ENCODE measurements around the gene CENATAC. TPM values are rescaled to one million over a fixed set of nuclear protein-coding genes. Genes with fewer than 3 reads are reported as not detected.
A peak's percentile ranks its signal among the peaks of the same experiment; 100 is the strongest.

The CENATAC gene
- total and polyA plus RNA-seq, 9 of the 15 experiments (the other 6 are each of a cell fraction or from before 2014, with no cell fraction given) = 2.4 to 25.5 (median 13.7) TPM

DNA sequence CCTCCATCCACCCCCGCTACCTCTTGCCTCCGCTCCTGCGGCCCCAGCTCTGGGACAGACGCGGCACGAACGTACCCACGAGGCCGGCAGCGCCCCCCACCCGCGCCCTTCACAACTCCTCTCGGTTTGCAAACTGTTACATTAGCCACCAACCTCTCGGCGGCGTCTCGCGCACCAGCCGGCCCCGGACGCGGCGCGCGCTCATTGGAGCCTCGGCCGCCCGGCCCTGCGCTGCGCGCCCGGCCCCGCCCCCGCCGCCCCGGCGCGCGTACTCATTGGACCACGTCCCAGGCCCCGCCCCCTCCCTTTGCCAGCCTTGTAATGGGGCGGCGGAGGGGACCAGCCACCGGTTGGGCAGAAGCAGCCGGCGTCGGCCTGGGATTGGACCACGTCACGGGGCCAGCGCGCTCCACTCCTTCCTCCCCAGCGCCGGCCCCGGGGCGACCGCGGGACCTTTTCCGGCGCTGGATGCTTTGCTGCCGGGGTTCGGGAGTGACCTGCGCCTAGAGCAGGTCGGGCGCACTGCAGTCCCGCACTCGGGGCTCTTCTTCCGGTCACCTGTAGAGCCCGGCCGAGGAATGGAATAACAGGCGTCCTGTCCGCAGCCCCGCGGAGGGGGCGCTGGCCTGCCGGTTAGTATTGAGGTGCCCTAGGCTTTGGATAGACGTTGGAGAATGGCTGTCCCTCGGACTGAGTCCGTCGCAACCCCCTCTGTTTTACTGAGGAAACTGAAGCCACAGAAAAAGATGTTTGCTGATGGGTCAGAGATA, 59.2 kb downstream of the CENATAC start, which contains the start of gene HYOU1 (continued):
- TF ChIP-seq KDM5B (IDR thresholded peaks at IDR 0.05; ENCODE audit: insufficient replicate concordance, low read depth, low read length) = peak; percentile 85
- TF ChIP-seq, protein P1, sequence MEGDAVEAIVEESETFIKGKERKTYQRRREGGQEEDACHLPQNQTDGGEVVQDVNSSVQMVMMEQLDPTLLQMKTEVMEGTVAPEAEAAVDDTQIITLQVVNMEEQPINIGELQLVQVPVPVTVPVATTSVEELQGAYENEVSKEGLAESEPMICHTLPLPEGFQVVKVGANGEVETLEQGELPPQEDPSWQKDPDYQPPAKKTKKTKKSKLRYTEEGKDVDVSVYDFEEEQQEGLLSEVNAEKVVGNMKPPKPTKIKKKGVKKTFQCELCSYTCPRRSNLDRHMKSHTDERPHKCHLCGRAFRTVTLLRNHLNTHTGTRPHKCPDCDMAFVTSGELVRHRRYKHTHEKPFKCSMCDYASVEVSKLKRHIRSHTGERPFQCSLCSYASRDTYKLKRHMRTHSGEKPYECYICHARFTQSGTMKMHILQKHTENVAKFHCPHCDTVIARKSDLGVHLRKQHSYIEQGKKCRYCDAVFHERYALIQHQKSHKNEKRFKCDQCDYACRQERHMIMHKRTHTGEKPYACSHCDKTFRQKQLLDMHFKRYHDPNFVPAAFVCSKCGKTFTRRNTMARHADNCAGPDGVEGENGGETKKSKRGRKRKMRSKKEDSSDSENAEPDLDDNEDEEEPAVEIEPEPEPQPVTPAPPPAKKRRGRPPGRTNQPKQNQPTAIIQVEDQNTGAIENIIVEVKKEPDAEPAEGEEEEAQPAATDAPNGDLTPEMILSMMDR (IDR thresholded peaks at IDR 0.05 in 2 of 3, conservative IDR thresholded peaks at IDR 0.05 in 1 of 3; ENCODE audit: insufficient read depth in 2 of 3, low read depth in 1 of 3, low read length in 3 of 3) = peak; percentile 51 to 71 (median 54)
- TF ChIP-seq SRF (CRISPR knock-in tag; IDR thresholded peaks at IDR 0.05) = peak in 1 of 2 experiments; percentile 56; a peak in 1 of 4 replicates
- TF ChIP-seq, protein P2, sequence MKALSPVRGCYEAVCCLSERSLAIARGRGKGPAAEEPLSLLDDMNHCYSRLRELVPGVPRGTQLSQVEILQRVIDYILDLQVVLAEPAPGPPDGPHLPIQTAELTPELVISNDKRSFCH (CRISPR knock-in tag; IDR thresholded peaks at IDR 0.05) = no peak
- TF ChIP-seq, protein P2 (tag; IDR thresholded peaks at IDR 0.05) = 0 out of 2 replicates have a peak, but pooled peaks have one; percentile 3
- TF ChIP-seq NFYB (IDR thresholded peaks at IDR 0.05; ENCODE audit: extremely low read depth, insufficient read length) = peak; percentile 85
- TF ChIP-seq ZBTB17 (CRISPR knock-in tag; IDR thresholded peaks at IDR 0.05) = peak; percentile 37; the same call in 1 of the 2 replicates
- TF ChIP-seq MTA2 (IDR thresholded peaks at IDR 0.05; ENCODE audit: low read depth) = no peak
- TF ChIP-seq PHF8 (IDR thresholded peaks at IDR 0.05; ENCODE audit: borderline replicate concordance, low read length) = peak; percentile 86; the same call in 1 of the 2 replicates
- no peak for TF ChIP-seq YBX1 (IDR thresholded peaks at IDR 0.05)
- peak in 1 of 2 experiments; percentile 60; a peak in 2 of 4 replicates for TF ChIP-seq RCOR1 (IDR thresholded peaks at IDR 0.05; ENCODE audit: borderline replicate concordance in 1 of 2, low read depth in 2 of 2, low read length in 2 of 2)
- no peak; the same call in 1 of the 2 replicates for TF ChIP-seq JUN (IDR thresholded peaks at IDR 0.05; ENCODE audit: borderline replicate concordance, low read depth, low read length)
- TF ChIP-seq JUN (CRISPR knock-in tag; IDR thresholded peaks at IDR 0.05; ENCODE audit: borderline replicate concordance) = no peak
- TF ChIP-seq KLF13 (tag; IDR thresholded peaks at IDR 0.05; ENCODE audit: borderline replicate concordance, low read depth) = no peak
- TF ChIP-seq MTA3 (IDR thresholded peaks at IDR 0.05; ENCODE audit: borderline replicate concordance) = peak; percentile 82; the same call in 1 of the 2 replicates
- TF ChIP-seq, protein P3, sequence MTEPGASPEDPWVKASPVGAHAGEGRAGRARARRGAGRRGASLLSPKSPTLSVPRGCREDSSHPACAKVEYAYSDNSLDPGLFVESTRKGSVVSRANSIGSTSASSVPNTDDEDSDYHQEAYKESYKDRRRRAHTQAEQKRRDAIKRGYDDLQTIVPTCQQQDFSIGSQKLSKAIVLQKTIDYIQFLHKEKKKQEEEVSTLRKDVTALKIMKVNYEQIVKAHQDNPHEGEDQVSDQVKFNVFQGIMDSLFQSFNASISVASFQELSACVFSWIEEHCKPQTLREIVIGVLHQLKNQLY (CRISPR knock-in tag; conservative IDR thresholded peaks at IDR 0.05) = 0 out of 4 replicates have a peak, but pooled peaks of 1 of the 2 experiments have one; percentile 31
- no peak for TF ChIP-seq ELF2 (CRISPR knock-in tag; IDR thresholded peaks at IDR 0.05)
- TF ChIP-seq ELF4 (CRISPR knock-in tag; IDR thresholded peaks at IDR 0.05) = no peak
- TF ChIP-seq DMBX1 (CRISPR knock-in tag; IDR thresholded peaks at IDR 0.05; ENCODE audit: borderline replicate concordance) = no peak
- peak; percentile 3; the same call in 1 of the 2 replicates for TF ChIP-seq SP1 (CRISPR knock-in tag; IDR thresholded peaks at IDR 0.05)
